Stimulated activated CD8-positive, alpha-beta memory T cell treated with anti-CD3 and anti-CD28 coated beads, Interleukin-12 subunit alpha, Interleukin-12 subunit beta, amount 100 ng/mL, for 24 hours (primary cell): ENCODE results near the gene TRPC3.
A peak's percentile ranks its signal among the peaks of the same experiment; 100 is the strongest.

Experiments used
- DNase-seq: peaks from one replicate; pipeline ENCODE4 v3.0.0-alpha.2; 2020; ENCODE audit errors: extremely low read depth

The TRPC3 gene

GRCh38 chr4:121873604-121874003 lies 78.3 kb downstream of the TRPC3 start:
- DNase-seq = no peak

- peak; percentile 95 for DNase-seq
These were observed 81.7 kb downstream of the TRPC3 start, which contains the start of gene BBS7 for GRCh38 chr4:121869841-121870822. Gene BBS7 (minus strand): TSS chr4:121870474. CDS start chr4:121870313, 161 bp downstream.

GRCh38 chr4:121863799-121864198 lies 88.1 kb downstream of the TRPC3 start:
- DNase-seq = no peak

- no peak for DNase-seq
These were observed 90.4 kb downstream of the TRPC3 start for GRCh38 chr4:121861426-121861825.

- no peak for DNase-seq
These were observed 91.7 kb downstream of the TRPC3 start for GRCh38 chr4:121860121-121860520.

- no peak for DNase-seq
These were observed 100.5 kb downstream of the TRPC3 start for GRCh38 chr4:121851354-121851753.

GRCh38 chr4:121846662-121847061 lies 105.2 kb downstream of the TRPC3 start:
- DNase-seq = no peak

- no peak for DNase-seq
These were observed 109.0 kb downstream of the TRPC3 start for GRCh38 chr4:121842862-121843261.

GRCh38 chr4:121838136-121838535 lies 113.7 kb downstream of the TRPC3 start:
- no peak for DNase-seq

GRCh38 chr4:121829511-121829910 lies 122.3 kb downstream of the TRPC3 start:
- no peak for DNase-seq
